Activated T-cell treated with anti-CD3 and anti-CD28 coated beads, Interleukin-2, amount 50 U/mL, for 4 hours (primary cell): ENCODE data around the gene SLC7A1. TPM values are rescaled to one million over a fixed set of nuclear protein-coding genes. Genes with fewer than 3 reads are reported as not detected.

Experiments used
- ATAC-seq, 2 donors: fragments of 200-7000 bp; cut with Tn5 transposase; one replicate each; pipeline ENCODE4 v1.10.0; 2021
- DNase-seq: peaks from one replicate; pipeline ENCODE4 v3.0.0-alpha.2; 2020
- H3K27me3 Mint-ChIP-seq: one replicate; pipeline ENCODE4 v1.8.0; 2021; ENCODE audit warnings: low read depth, mixed read lengths
- H3K36me3 Mint-ChIP-seq: one replicate; pipeline ENCODE4 v1.8.0; 2022; ENCODE audit warnings: mixed read lengths; ENCODE audit not compliant: insufficient read depth
- H3K4me1 Mint-ChIP-seq: one replicate; pipeline ENCODE4 v1.8.0; 2021; ENCODE audit warnings: low read depth, mixed read lengths
- H3K4me3 Mint-ChIP-seq: one replicate; pipeline ENCODE4 v1.8.0; 2021; ENCODE audit warnings: mild to moderate bottlenecking, moderate library complexity, mixed read lengths
- H3K9me3 Mint-ChIP-seq: one replicate; pipeline ENCODE4 v1.8.0; 2021; ENCODE audit warnings: mixed read lengths
- total RNA-seq, 3 donors: library from RNA; stranded (reverse); gene quantifications; one replicate each; pipeline ENCODE4 v1.2.1, GENCODE V29; 2021

SLC7A1 gene
- total RNA-seq, 3 donors from 2014 or later = 173 to 216 (median 180) TPM

GRCh38 chr13:29561918-29562317 lies 33.6 kb downstream of the SLC7A1 start:
- Mint-ChIP-seq H3K4me3 (no peak overlapping the region), H3K36me3 (peaks cover 9% of the 10 kb centered on the region), H3K4me1 (peaks cover 43% of the 10 kb centered on the region), H3K9me3 (no peaks in the 10 kb centered on the region), H3K27me3 (no peaks in the 10 kb centered on the region)
- ATAC-seq (no peak), DNase-seq (no peak)

GRCh38 chr13:29556742-29557141 lies 38.7 kb downstream of the SLC7A1 start:
- peaks cover 16% of the 10 kb centered on the region for H3K4me1 Mint-ChIP-seq
- no peaks in the 10 kb centered on the region for H3K9me3 Mint-ChIP-seq
- ATAC-seq (no peak), DNase-seq (no peak)
- peaks cover 31% of the 10 kb centered on the region for H3K36me3 Mint-ChIP-seq
- H3K4me3 Mint-ChIP-seq = no peak overlapping the region
- no peaks in the 10 kb centered on the region for H3K27me3 Mint-ChIP-seq

GRCh38 chr13:29551214-29551613 lies 44.3 kb downstream of the SLC7A1 start:
- Mint-ChIP-seq H3K4me1 (peaks cover 4% of the 10 kb centered on the region), H3K36me3 (peaks cover 63% of the 10 kb centered on the region), H3K9me3 (no peaks in the 10 kb centered on the region), H3K27me3 (no peaks in the 10 kb centered on the region), H3K4me3 (no peak overlapping the region)
- no peak for DNase-seq
- ATAC-seq = no peak

- Mint-ChIP-seq H3K9me3 (no peaks in the 10 kb centered on the region), H3K4me1 (peaks cover 4% of the 10 kb centered on the region), H3K36me3 (peaks cover 64% of the 10 kb centered on the region), H3K27me3 (no peaks in the 10 kb centered on the region), H3K4me3 (no peak overlapping the region)
- DNase-seq (no peak), ATAC-seq (no peak)
Observed at GRCh38 chr13:29550430-29550988, 45.0 kb downstream of the SLC7A1 start.

GRCh38 chr13:29548722-29549121 lies 46.8 kb downstream of the SLC7A1 start:
- Mint-ChIP-seq H3K36me3 (peaks cover 61% of the 10 kb centered on the region), H3K4me3 (no peak overlapping the region), H3K9me3 (no peaks in the 10 kb centered on the region), H3K27me3 (no peaks in the 10 kb centered on the region), H3K4me1 (peaks cover 6% of the 10 kb centered on the region)
- ATAC-seq (no peak), DNase-seq (no peak)

- Mint-ChIP-seq H3K36me3 (peaks cover 52% of the 10 kb centered on the region), H3K4me3 (no peak overlapping the region), H3K4me1 (peaks cover 18% of the 10 kb centered on the region), H3K27me3 (no peaks in the 10 kb centered on the region), H3K9me3 (no peaks in the 10 kb centered on the region)
- no peak for ATAC-seq
- no peak for DNase-seq
Observed at GRCh38 chr13:29547153-29547552, 48.3 kb downstream of the SLC7A1 start.

- Mint-ChIP-seq H3K4me1 (peaks cover 18% of the 10 kb centered on the region), H3K4me3 (no peak overlapping the region), H3K36me3 (peaks cover 49% of the 10 kb centered on the region), H3K27me3 (no peaks in the 10 kb centered on the region), H3K9me3 (no peaks in the 10 kb centered on the region)
- no peak for ATAC-seq
- DNase-seq = no peak
Observed at GRCh38 chr13:29546662-29547061, 48.8 kb downstream of the SLC7A1 start.

- no peaks in the 10 kb centered on the region for H3K27me3 Mint-ChIP-seq
- ATAC-seq (no peak), DNase-seq (no peak)
- no peak overlapping the region for H3K4me3 Mint-ChIP-seq
- no peaks in the 10 kb centered on the region for H3K9me3 Mint-ChIP-seq
- peaks cover 49% of the 10 kb centered on the region for H3K36me3 Mint-ChIP-seq
- H3K4me1 Mint-ChIP-seq = peaks cover 24% of the 10 kb centered on the region
Observed at GRCh38 chr13:29545988-29546387, 49.5 kb downstream of the SLC7A1 start.

- no peaks in the 10 kb centered on the region for H3K9me3 Mint-ChIP-seq
- peak; percentile 84 to 93 for ATAC-seq
- no peaks in the 10 kb centered on the region for H3K27me3 Mint-ChIP-seq
- peaks cover 31% of the 10 kb centered on the region for H3K4me1 Mint-ChIP-seq
- peaks cover 39% of the 10 kb centered on the region for H3K36me3 Mint-ChIP-seq
- H3K4me3 Mint-ChIP-seq = no peak overlapping the region
- DNase-seq = peak; percentile 32
Observed at GRCh38 chr13:29543230-29544215, 52.0 kb downstream of the SLC7A1 start.

- peaks cover 39% of the 10 kb centered on the region for H3K4me1 Mint-ChIP-seq
- peaks cover 39% of the 10 kb centered on the region for H3K36me3 Mint-ChIP-seq
- H3K27me3 Mint-ChIP-seq = no peaks in the 10 kb centered on the region
Observed at GRCh38 chr13:29542381-29542780, 53.1 kb downstream of the SLC7A1 start.

GRCh38 chr13:29541400-29541799 lies 54.1 kb downstream of the SLC7A1 start:
- Mint-ChIP-seq H3K9me3 (no peaks in the 10 kb centered on the region), H3K4me3 (no peak overlapping the region), H3K36me3 (peaks cover 35% of the 10 kb centered on the region), H3K4me1 (peaks cover 39% of the 10 kb centered on the region), H3K27me3 (no peaks in the 10 kb centered on the region)
- ATAC-seq = peak; percentile 31 to 43
- DNase-seq = no peak

More at GRCh38 chr13:29542381-29542780, 53.1 kb downstream of the SLC7A1 start:
- no peak overlapping the region for H3K4me3 Mint-ChIP-seq
- DNase-seq = no peak
- ATAC-seq = no peak
- no peaks in the 10 kb centered on the region for H3K9me3 Mint-ChIP-seq

- Mint-ChIP-seq H3K4me1 (peaks cover 39% of the 10 kb centered on the region), H3K36me3 (peaks cover 40% of the 10 kb centered on the region), H3K27me3 (no peaks in the 10 kb centered on the region), H3K4me3 (no peak overlapping the region), H3K9me3 (no peaks in the 10 kb centered on the region)
- ATAC-seq (no peak), DNase-seq (no peak)
Observed at GRCh38 chr13:29540799-29541198, 54.7 kb downstream of the SLC7A1 start.

GRCh38 chr13:29540334-29540733 lies 55.2 kb downstream of the SLC7A1 start:
- no peak for ATAC-seq
- no peaks in the 10 kb centered on the region for H3K9me3 Mint-ChIP-seq
- no peak for DNase-seq
- H3K4me3 Mint-ChIP-seq = no peak overlapping the region
- no peaks in the 10 kb centered on the region for H3K27me3 Mint-ChIP-seq
- H3K36me3 Mint-ChIP-seq = peaks cover 39% of the 10 kb centered on the region
- H3K4me1 Mint-ChIP-seq = peaks cover 36% of the 10 kb centered on the region

- H3K4me3 Mint-ChIP-seq = no peak overlapping the region
- H3K9me3 Mint-ChIP-seq = no peaks in the 10 kb centered on the region
- H3K4me1 Mint-ChIP-seq = peaks cover 36% of the 10 kb centered on the region
- H3K27me3 Mint-ChIP-seq = no peaks in the 10 kb centered on the region
- no peak for ATAC-seq
- peaks cover 37% of the 10 kb centered on the region for H3K36me3 Mint-ChIP-seq
- no peak for DNase-seq
Observed at GRCh38 chr13:29539856-29540255, 55.6 kb downstream of the SLC7A1 start.

GRCh38 chr13:29538652-29539040 lies 56.8 kb downstream of the SLC7A1 start:
- Mint-ChIP-seq H3K36me3 (peaks cover 42% of the 10 kb centered on the region), H3K4me1 (peaks cover 33% of the 10 kb centered on the region), H3K27me3 (no peaks in the 10 kb centered on the region), H3K4me3 (no peak overlapping the region), H3K9me3 (no peaks in the 10 kb centered on the region)
- DNase-seq (no peak), ATAC-seq (no peak)
